Fibroblast of pulmonary artery (primary cell): ENCODE data around the gene RBM20.
A peak's percentile ranks its signal among the peaks of the same experiment; 100 is the strongest.

Experiments
- DNase-seq: peaks from one replicate; pipeline ENCODE4 v3.0.0-alpha.2; 2010; ENCODE audit warnings: low read depth
- H3K4me3 ChIP-seq: replicated peaks from 2 replicates; pipeline ENCODE4 v1.5.1; 2011; ENCODE audit warnings: low read depth, mild to moderate bottlenecking, control low read depth, low read length, moderate library complexity
- TF ChIP-seq, protein P1 (sequence below): IDR thresholded peaks from 2 replicates; pipeline ENCODE4 v1.5.1; 2011; ENCODE audit warnings: mild to moderate bottlenecking, control low read depth, low read length, inconsistent platforms; ENCODE audit errors: missing control alignments

RBM20 gene

DNA sequence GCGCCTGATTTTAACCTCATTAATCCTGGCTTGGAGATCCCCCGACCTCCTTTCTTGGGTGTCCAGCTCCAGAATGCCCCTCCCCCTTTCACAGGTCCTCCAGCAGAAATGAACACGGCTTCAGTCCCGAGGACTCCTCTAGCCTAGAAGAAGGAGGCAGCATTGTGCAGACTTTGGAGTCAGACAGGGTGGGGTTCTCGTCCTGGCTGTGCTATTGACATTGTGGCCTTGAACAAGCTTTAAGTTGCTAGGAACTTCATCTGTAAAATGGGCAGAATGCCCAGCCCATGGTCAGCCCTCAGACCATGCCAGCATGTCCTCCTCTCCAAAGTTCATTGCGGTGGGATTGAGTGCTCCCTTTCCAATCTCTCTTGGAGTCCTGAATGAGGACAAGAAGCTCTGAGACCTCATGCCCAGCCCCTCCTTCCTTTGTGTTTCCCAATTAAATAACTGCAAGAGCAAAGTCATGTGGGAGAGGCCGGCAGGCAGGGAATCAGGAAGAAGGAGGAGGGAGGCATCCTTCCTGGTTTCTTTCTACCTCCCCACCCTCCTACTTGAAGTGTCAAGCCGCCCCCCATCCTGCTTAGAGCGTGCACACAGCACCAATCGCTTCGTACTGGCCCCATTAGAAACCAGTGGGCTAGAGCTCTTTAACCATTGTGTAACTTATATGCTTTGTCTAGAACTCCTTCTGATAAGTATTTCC is 86.4 kb downstream of the RBM20 start:
- TF ChIP-seq, protein P1, sequence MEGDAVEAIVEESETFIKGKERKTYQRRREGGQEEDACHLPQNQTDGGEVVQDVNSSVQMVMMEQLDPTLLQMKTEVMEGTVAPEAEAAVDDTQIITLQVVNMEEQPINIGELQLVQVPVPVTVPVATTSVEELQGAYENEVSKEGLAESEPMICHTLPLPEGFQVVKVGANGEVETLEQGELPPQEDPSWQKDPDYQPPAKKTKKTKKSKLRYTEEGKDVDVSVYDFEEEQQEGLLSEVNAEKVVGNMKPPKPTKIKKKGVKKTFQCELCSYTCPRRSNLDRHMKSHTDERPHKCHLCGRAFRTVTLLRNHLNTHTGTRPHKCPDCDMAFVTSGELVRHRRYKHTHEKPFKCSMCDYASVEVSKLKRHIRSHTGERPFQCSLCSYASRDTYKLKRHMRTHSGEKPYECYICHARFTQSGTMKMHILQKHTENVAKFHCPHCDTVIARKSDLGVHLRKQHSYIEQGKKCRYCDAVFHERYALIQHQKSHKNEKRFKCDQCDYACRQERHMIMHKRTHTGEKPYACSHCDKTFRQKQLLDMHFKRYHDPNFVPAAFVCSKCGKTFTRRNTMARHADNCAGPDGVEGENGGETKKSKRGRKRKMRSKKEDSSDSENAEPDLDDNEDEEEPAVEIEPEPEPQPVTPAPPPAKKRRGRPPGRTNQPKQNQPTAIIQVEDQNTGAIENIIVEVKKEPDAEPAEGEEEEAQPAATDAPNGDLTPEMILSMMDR = no peak
- DNase-seq = no peak
- no peak overlapping the region for H3K4me3 ChIP-seq

DNA sequence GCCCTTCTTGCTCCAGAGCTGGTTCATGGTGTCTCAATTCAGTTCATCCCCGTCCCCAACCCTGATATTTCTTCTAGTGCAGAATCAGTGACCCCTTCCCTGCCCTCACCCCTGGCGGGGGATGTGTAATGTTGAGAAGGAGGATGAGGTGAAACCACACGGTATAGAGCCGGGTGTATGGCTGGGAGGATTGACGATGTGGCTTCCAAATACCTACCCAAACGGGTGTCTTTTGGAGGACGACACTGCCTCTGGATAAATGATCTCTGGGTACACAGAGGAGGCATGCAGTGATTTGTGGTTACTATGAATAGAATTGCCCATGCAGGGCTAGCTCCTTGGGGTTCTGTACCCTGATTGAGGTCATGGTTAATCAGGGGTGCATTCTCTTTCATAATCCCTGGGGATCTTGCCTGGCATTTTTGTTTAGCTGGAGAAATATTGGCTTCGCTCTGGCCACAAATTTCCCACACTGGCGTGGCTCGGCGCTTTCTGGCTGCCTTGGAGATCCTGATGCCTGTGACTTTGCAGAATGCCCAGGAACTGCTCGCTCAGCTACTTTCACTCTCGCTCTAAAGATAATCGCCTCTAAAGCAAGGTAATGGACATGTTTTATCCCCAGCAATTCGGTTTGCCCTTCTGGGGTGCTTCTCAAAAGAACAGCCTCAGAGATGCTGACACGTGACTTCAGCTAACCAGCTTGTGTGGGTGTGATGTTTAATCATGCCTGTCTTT is 89.2 kb downstream of the RBM20 start:
- no peak for DNase-seq
- no peak overlapping the region for H3K4me3 ChIP-seq
- TF ChIP-seq, protein P1 = no peak

DNA sequence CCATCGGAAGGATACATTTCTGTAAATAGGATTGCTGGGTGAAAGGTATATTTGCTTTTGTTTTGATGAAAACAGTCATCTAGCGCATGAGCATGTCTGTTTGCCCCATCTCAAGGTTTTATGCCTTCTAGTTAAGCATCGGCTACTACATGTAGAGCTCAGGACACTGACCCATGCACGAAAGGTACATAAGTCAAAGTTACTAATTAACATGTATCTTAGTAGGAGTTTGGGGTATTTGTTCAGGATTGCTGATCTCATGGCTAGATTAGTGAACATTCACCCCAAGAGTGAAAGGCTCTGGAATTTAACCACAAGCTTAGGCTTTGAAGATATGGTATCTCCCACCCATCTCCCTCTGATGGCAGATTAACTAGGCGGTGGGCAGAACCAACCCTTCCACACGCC is 91.5 kb downstream of the RBM20 start:
- DNase-seq = no peak
- no peak overlapping the region for H3K4me3 ChIP-seq
- TF ChIP-seq, protein P1 = no peak

DNA sequence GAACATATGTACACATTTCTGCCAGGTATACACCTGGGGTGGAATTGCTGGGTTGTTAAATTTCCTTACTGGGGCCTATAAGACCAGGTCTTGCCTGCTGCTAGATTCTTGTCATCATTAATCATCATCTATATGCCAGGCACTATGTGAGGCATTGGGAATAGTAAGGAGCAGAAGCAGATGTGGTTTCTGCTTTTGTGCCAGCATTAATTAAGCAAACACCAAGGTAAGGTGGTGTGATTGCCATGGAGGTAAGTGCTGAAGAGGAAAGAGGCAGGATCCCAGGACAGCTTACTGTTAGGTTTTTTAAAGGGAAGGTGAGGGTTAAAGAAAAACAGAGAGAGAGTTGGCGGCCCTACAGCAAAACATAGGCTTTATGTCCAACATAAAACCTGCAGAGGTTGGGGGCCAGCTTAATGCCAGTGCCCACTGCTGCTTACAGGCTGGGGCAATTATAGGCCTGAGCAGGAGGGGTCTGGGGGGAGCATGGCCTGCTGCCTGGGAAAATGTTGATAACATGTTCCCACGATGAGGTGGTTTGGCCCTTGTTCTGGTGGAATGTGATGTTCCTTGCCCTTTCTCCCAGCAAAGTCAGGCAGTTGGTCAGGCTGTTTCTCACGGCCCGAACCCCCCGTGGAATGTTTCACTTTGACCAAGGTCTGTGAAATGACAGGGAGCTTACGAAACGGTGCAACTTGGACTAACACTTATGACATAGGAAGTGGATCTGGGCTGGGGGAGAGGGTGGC is 93.9 kb downstream of the RBM20 start:
- no peak overlapping the region for H3K4me3 ChIP-seq
- DNase-seq = peak; percentile 58
- TF ChIP-seq, protein P1 = no peak

DNA sequence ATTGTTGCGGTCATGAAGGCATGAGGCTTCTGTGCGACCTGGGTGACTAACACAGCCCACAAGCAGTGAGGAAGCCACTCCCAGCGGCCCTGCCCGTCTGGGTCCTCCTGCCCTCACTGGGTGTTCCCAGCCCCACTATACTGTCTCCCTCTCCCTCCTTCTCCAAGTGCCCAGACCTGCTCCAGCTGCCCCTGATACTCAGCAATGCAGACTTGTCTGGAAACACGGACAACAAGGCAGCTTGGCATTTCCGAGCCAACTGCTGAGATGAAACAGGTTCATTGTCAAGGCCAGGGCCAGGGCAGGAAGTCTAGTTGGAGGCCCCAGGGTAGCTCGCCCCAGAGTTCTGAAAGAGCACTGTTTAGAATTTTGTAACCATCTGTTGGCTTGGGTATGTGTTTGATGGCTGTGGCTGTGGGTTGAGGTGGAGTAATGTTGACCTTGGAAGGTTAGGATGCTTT is 95.7 kb downstream of the RBM20 start:
- no peak for DNase-seq
- H3K4me3 ChIP-seq = no peak overlapping the region
- TF ChIP-seq, protein P1 = no peak

DNA sequence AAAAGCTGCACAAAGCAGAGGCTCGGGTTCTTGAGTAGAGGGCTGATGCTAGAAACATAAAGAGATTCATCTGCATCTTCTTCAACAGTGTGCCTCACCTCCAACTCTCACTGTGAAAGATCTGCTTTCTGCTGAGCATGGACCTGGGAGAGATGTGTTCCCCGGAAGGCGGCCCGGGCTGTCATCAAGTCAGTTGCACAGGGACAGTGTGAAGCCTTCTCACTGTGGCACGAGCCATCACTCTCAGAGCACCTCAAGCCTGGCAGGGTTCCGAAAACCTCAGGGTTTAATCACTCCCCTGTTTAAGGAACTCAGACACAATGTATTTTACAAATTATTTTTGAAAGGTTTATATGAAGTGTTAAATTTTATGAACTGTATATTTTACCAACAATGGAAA is 98.7 kb downstream of the RBM20 start:
- no peak for DNase-seq
- TF ChIP-seq, protein P1 = no peak
- H3K4me3 ChIP-seq = no peak overlapping the region
